HG03066 (cell line): ENCODE data around the gene PDXK.

Experiments
- ATAC-seq: cut with Tn5 transposase; IDR thresholded peaks from one replicate; pipeline ENCODE4 v1.9.1; 2021; ENCODE audit warnings: low read depth; ENCODE audit not compliant: unreplicated experiment

PDXK gene

GRCh38 chr21:43739621-43740435 lies 20.9 kb downstream of the PDXK start:
- no peak for ATAC-seq

- ATAC-seq, result no peak
Observed at GRCh38 chr21:43740497-43741156, 21.7 kb downstream of the PDXK start.

GRCh38 chr21:43741423-43742096 lies 22.6 kb downstream of the PDXK start:
- ATAC-seq, result no peak

GRCh38 chr21:43743947-43744346 lies 25.0 kb downstream of the PDXK start:
- no peak for ATAC-seq

- no peak for ATAC-seq
Observed at GRCh38 chr21:43744725-43745124, 25.8 kb downstream of the PDXK start.

GRCh38 chr21:43745772-43746517 lies 27.0 kb downstream of the PDXK start:
- no peak for ATAC-seq

GRCh38 chr21:43748622-43749021 lies 29.7 kb downstream of the PDXK start:
- no peak for ATAC-seq

- no peak for ATAC-seq
Observed at GRCh38 chr21:43749651-43750262, 30.8 kb downstream of the PDXK start.

- no peak for ATAC-seq
Observed at GRCh38 chr21:43750339-43751033, 31.6 kb downstream of the PDXK start.

GRCh38 chr21:43751955-43752591 lies 33.1 kb downstream of the PDXK start:
- ATAC-seq, result no peak

GRCh38 chr21:43752758-43753438 lies 34.0 kb downstream of the PDXK start:
- no peak for ATAC-seq

GRCh38 chr21:43753439-43753799 lies 34.5 kb downstream of the PDXK start:
- no peak for ATAC-seq

GRCh38 chr21:43754948-43755781 lies 36.2 kb downstream of the PDXK start:
- no peak for ATAC-seq

- no peak for ATAC-seq
Observed at GRCh38 chr21:43755820-43756594, 37.1 kb downstream of the PDXK start.

- no peak for ATAC-seq
Observed at GRCh38 chr21:43757601-43758000, 38.7 kb downstream of the PDXK start.

GRCh38 chr21:43758111-43758641 lies 39.2 kb downstream of the PDXK start:
- ATAC-seq, result no peak

GRCh38 chr21:43758811-43759210 lies 39.9 kb downstream of the PDXK start:
- ATAC-seq, result no peak
